ENCODE data around the gene ASTN2. TPM values are rescaled to one million over a fixed set of nuclear protein-coding genes. Genes with fewer than 3 reads are reported as not detected.

The ASTN2 gene
- total RNA-seq, 4 donors from 2014 or later, result 3.2 to 7.0 (median 5.4) TPM

- no peak for TF ChIP-seq CTCF (IDR thresholded peaks at IDR 0.05; ENCODE audit: low read depth)
Observed at GRCh38 chr9:116888066-116888465, 526.8 kb downstream of the ASTN2 start.

- TF ChIP-seq CTCF (IDR thresholded peaks at IDR 0.05; ENCODE audit: low read depth), result no peak
Observed at GRCh38 chr9:116883676-116884075, 531.2 kb downstream of the ASTN2 start.

GRCh38 chr9:116877072-116877471 lies 537.8 kb downstream of the ASTN2 start:
- TF ChIP-seq CTCF (IDR thresholded peaks at IDR 0.05; ENCODE audit: low read depth), result no peak

GRCh38 chr9:116875576-116875975 lies 539.3 kb downstream of the ASTN2 start:
- no peak for TF ChIP-seq CTCF (IDR thresholded peaks at IDR 0.05; ENCODE audit: low read depth)

GRCh38 chr9:116873937-116874914 lies 540.6 kb downstream of the ASTN2 start:
- no peak for TF ChIP-seq CTCF (IDR thresholded peaks at IDR 0.05; ENCODE audit: low read depth)

GRCh38 chr9:116873491-116873890 lies 541.4 kb downstream of the ASTN2 start:
- TF ChIP-seq CTCF (IDR thresholded peaks at IDR 0.05; ENCODE audit: low read depth), result no peak

GRCh38 chr9:116870566-116870965 lies 544.3 kb downstream of the ASTN2 start:
- TF ChIP-seq CTCF (IDR thresholded peaks at IDR 0.05; ENCODE audit: low read depth), result no peak
